CD4-positive, alpha-beta T cell treated with Interleukin-21 for 1 hour (primary cell): ENCODE data around the gene C10orf71.
A peak's percentile ranks its signal among the peaks of the same experiment; 100 is the strongest.

ENCODE experiments used
- DNase-seq: peaks from one replicate; pipeline ENCODE4 v3.0.0-alpha.2; 2020

The C10orf71 gene

GRCh38 chr10:49348593-49348992, 49.6 kb downstream of the C10orf71 start:
- no peak for DNase-seq

- DNase-seq: no peak
Observed at GRCh38 chr10:49349390-49349789, 50.4 kb downstream of the C10orf71 start.

GRCh38 chr10:49350138-49350537, 51.2 kb downstream of the C10orf71 start:
- no peak for DNase-seq

- no peak for DNase-seq
Observed at GRCh38 chr10:49350846-49351532, 52.0 kb downstream of the C10orf71 start.

GRCh38 chr10:49351669-49352068, 52.7 kb downstream of the C10orf71 start:
- DNase-seq: no peak

- DNase-seq: no peak
Observed at GRCh38 chr10:49352323-49352722, 53.4 kb downstream of the C10orf71 start.

- DNase-seq: no peak
Observed at GRCh38 chr10:49353026-49353894, 54.3 kb downstream of the C10orf71 start.

GRCh38 chr10:49353895-49354566, 55.1 kb downstream of the C10orf71 start:
- DNase-seq: no peak

- DNase-seq: no peak
Observed at GRCh38 chr10:49354593-49354992, 55.6 kb downstream of the C10orf71 start.

- DNase-seq: no peak
Observed at GRCh38 chr10:49355221-49355620, 56.3 kb downstream of the C10orf71 start.

- DNase-seq: no peak
Observed at GRCh38 chr10:49356181-49356580, 57.2 kb downstream of the C10orf71 start.

GRCh38 chr10:49356944-49357343, 58.0 kb downstream of the C10orf71 start:
- DNase-seq: no peak

- DNase-seq: no peak
Observed at GRCh38 chr10:49357910-49358309, 58.9 kb downstream of the C10orf71 start.

GRCh38 chr10:49359349-49360270, 60.6 kb downstream of the C10orf71 start:
- DNase-seq: no peak

GRCh38 chr10:49360271-49361177, 61.6 kb downstream of the C10orf71 start:
- no peak for DNase-seq

GRCh38 chr10:49361178-49361554, 62.2 kb downstream of the C10orf71 start:
- DNase-seq: no peak

GRCh38 chr10:49361735-49362568, 63.0 kb downstream of the C10orf71 start:
- no peak for DNase-seq

- peak; percentile 14 for DNase-seq
Observed at GRCh38 chr10:49362596-49363260, 63.8 kb downstream of the C10orf71 start.

GRCh38 chr10:49363309-49364031, 64.5 kb downstream of the C10orf71 start:
- no peak for DNase-seq
